ENCODE results near the gene RSPO4.

DNA sequence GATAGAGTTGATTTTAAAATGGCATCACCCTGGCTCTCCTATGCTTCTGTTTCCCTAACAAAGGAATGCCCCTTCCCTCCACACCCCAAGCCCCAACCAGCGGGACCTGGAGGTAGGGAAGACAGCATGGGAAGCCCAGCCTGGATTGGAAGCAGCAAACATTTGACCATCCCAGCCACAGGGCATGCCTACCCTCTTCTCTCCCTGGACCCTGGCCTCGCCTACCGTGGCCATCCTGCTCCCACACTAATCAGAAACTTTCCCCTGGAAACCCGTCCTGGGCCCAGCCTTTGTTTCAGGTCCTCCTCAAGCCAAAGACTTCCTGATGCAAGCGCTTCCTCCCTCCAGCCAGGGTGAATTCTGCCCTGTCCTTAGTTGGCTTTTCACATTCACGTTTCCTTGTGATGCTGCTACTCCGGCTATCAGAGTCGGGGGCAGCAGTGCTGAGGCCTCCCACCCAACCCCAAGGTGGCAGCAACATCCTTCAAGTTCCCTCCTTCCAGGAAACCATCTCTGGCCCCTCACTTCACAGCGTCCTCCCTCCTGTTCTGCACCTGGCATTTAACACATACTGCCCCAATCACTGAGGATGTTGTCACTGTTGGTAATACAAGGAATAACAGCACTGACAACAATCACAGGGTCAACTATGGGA lies 67.8 kb downstream of the RSPO4 start:
- TF ChIP-seq CTCF (conservative IDR thresholded peaks at IDR 0.05 in 1 of 2, IDR thresholded peaks at IDR 0.05 in 1 of 2; ENCODE audit: extremely low read depth in 1 of 2, insufficient read depth in 1 of 2, low read depth in 1 of 2, low read length in 2 of 2) (no peak), EZH2 (IDR thresholded peaks at IDR 0.05; ENCODE audit: borderline replicate concordance, low read length) (no peak)

Data from mammary epithelial cell (primary cell).